DOHH2 (cell line): ENCODE data around the gene OR2B3.

Experiments used
- EZH2phosphoT487 ChIP-seq: fragments of 200-600 bp; sonication (generic); IDR thresholded peaks from 2 replicates; pipeline ENCODE4 v1.6.1; 2017; ENCODE audit warnings: borderline replicate concordance, mild to moderate bottlenecking, antibody characterized with exemption, low read length, moderate library complexity, mixed read lengths
- TF ChIP-seq, protein P1 (sequence below): fragments of 200-600 bp; sonication (generic); IDR thresholded peaks from one replicate; pipeline ENCODE4 v1.5.1; 2014; ENCODE audit warnings: antibody characterized with exemption, mild to moderate bottlenecking, low read depth, low read length; ENCODE audit not compliant: poor library complexity, severe bottlenecking

DNA sequence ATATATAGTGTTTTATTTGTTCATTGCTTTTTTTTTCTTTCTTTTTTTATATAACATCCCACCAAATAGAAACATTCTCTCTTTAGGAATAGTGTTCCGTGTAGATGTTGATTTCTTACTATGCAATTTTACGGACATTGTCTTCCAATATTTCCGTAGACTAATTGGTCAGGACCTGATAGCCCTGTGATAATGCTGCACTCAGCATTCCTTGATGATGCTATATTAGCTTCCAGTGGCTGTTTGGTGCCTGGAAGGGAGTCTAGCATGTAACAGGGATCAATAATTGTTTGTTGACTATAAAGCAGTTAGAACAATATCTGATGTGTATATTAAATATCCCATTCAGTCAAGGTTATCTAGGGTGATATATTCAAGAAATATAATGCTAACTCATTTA, 35.4 kb downstream of the OR2B3 start:
- TF ChIP-seq, protein P1, sequence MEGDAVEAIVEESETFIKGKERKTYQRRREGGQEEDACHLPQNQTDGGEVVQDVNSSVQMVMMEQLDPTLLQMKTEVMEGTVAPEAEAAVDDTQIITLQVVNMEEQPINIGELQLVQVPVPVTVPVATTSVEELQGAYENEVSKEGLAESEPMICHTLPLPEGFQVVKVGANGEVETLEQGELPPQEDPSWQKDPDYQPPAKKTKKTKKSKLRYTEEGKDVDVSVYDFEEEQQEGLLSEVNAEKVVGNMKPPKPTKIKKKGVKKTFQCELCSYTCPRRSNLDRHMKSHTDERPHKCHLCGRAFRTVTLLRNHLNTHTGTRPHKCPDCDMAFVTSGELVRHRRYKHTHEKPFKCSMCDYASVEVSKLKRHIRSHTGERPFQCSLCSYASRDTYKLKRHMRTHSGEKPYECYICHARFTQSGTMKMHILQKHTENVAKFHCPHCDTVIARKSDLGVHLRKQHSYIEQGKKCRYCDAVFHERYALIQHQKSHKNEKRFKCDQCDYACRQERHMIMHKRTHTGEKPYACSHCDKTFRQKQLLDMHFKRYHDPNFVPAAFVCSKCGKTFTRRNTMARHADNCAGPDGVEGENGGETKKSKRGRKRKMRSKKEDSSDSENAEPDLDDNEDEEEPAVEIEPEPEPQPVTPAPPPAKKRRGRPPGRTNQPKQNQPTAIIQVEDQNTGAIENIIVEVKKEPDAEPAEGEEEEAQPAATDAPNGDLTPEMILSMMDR, result no peak
- no peak for TF ChIP-seq EZH2phosphoT487
